ENCODE measurements around the gene SYDE2. TPM values are rescaled to one million over a fixed set of nuclear protein-coding genes. Genes with fewer than 3 reads are reported as not detected.

Gene SYDE2
- total RNA-seq, 3 donors from 2014 or later: 9.0 to 42.1 (median 9.9) TPM

DNA sequence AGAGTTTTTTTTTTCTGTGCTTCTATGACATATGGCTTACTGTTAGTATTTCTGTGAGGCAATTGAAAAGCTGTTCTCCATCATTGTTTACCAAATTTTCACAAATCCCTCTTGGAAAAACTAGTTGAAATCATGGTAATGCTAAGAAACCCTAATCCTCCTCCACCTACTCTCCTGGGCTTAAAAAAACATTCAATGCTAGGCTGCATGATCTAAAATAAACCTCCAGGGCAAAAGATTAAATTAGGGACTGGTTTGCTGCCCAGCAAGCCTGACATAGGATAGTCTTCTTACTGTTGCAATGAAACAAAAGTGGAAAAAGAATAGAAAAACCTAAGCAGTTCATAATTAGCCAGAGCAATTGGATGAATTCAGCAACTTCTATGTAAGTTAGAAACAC lies 42.6 kb upstream of the SYDE2 start:
- Histone ChIP-seq H3K4me3 (no peak overlapping the region), H3K9me3 (no peaks in the 10 kb centered on the region), H3K36me3 (ENCODE audit: low read depth) (no peaks in the 10 kb centered on the region), H3K4me1 (ENCODE audit: low read depth) (no peaks in the 10 kb centered on the region)
- ATAC-seq (no peak), DNase-seq (no peak)
- intact Hi-C loops (cut with DNase I, micrococcal nuclease): no loop called here
- TF ChIP-seq, protein P1, sequence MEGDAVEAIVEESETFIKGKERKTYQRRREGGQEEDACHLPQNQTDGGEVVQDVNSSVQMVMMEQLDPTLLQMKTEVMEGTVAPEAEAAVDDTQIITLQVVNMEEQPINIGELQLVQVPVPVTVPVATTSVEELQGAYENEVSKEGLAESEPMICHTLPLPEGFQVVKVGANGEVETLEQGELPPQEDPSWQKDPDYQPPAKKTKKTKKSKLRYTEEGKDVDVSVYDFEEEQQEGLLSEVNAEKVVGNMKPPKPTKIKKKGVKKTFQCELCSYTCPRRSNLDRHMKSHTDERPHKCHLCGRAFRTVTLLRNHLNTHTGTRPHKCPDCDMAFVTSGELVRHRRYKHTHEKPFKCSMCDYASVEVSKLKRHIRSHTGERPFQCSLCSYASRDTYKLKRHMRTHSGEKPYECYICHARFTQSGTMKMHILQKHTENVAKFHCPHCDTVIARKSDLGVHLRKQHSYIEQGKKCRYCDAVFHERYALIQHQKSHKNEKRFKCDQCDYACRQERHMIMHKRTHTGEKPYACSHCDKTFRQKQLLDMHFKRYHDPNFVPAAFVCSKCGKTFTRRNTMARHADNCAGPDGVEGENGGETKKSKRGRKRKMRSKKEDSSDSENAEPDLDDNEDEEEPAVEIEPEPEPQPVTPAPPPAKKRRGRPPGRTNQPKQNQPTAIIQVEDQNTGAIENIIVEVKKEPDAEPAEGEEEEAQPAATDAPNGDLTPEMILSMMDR (IDR thresholded peaks at IDR 0.05): no peak

- Histone ChIP-seq H3K4me3 (no peak overlapping the region), H3K9me3 (no peaks in the 10 kb centered on the region), H3K36me3 (ENCODE audit: low read depth) (no peaks in the 10 kb centered on the region), H3K4me1 (ENCODE audit: low read depth) (no peaks in the 10 kb centered on the region)
- ATAC-seq: no peak
- intact Hi-C loops (cut with DNase I, micrococcal nuclease): no loop called here
- TF ChIP-seq, protein P1 (IDR thresholded peaks at IDR 0.05): no peak
- DNase-seq: no peak
These were observed 39.8 kb upstream of the SYDE2 start for GRCh38 chr1:85240643-85241042.

GRCh38 chr1:85240174-85240601 lies 39.4 kb upstream of the SYDE2 start:
- Histone ChIP-seq H3K4me1 (ENCODE audit: low read depth) (no peaks in the 10 kb centered on the region), H3K9me3 (no peaks in the 10 kb centered on the region), H3K36me3 (ENCODE audit: low read depth) (no peaks in the 10 kb centered on the region), H3K4me3 (no peak overlapping the region)
- TF ChIP-seq, protein P1 (IDR thresholded peaks at IDR 0.05): no peak
- intact Hi-C loops (cut with DNase I, micrococcal nuclease): no loop called here
- DNase-seq (no peak), ATAC-seq (peak; percentile 38)

DNA sequence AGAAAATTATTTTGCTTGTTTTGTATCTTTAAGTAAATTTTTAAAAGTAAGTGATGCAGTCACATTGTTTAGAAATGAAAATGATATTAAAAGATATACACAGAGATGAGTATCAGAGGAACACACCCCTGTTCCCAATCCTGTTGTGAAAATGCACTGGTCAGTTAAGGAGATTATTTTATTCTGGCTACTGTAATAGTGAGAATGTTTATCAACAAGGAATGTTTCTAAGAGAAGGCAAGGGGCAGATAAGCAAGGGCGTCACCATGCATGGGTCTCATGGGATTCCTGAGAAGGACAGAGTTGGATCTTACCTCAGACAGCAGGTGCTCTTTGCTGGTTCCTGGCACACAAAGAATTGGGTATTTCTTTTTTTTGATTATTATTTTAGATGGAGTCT lies 36.8 kb upstream of the SYDE2 start:
- intact Hi-C loops (cut with DNase I, micrococcal nuclease): no loop called here
- H3K9me3 ChIP-seq: no peaks in the 10 kb centered on the region
- no peak for ATAC-seq

GRCh38 chr1:85230305-85230977 lies 29.6 kb upstream of the SYDE2 start:
- TF ChIP-seq, protein P1 (IDR thresholded peaks at IDR 0.05): no peak
- Histone ChIP-seq H3K4me1 (ENCODE audit: low read depth) (no peaks in the 10 kb centered on the region), H3K9me3 (no peaks in the 10 kb centered on the region), H3K36me3 (ENCODE audit: low read depth) (no peaks in the 10 kb centered on the region), H3K4me3 (no peak overlapping the region)
- peak; percentile 38 for ATAC-seq
- intact Hi-C loops (cut with DNase I, micrococcal nuclease): no loop called here
- DNase-seq: no peak

More for the DNA sequence above, 36.8 kb upstream of the SYDE2 start:
- no peaks in the 10 kb centered on the region for H3K4me1 ChIP-seq (ENCODE audit: low read depth)
- DNase-seq: no peak
- TF ChIP-seq, protein P1 (IDR thresholded peaks at IDR 0.05): no peak
- no peak overlapping the region for H3K4me3 ChIP-seq
- no peaks in the 10 kb centered on the region for H3K36me3 ChIP-seq (ENCODE audit: low read depth)

All from mucosa of descending colon (tissue), 3 donors.